GM12872 (cell line): ENCODE results near the gene GTSE1.

ENCODE experiments used
- CTCF ChIP-seq: IDR thresholded peaks from 3 replicates; pipeline ENCODE4 v1.5.1; 2011; ENCODE audit warnings: low read depth, mild to moderate bottlenecking, low read length, moderate library complexity; ENCODE audit not compliant: insufficient read depth

The GTSE1 gene

GRCh38 chr22:46357711-46358520 lies 61.2 kb downstream of the GTSE1 start:
- TF ChIP-seq CTCF: no peak

DNA sequence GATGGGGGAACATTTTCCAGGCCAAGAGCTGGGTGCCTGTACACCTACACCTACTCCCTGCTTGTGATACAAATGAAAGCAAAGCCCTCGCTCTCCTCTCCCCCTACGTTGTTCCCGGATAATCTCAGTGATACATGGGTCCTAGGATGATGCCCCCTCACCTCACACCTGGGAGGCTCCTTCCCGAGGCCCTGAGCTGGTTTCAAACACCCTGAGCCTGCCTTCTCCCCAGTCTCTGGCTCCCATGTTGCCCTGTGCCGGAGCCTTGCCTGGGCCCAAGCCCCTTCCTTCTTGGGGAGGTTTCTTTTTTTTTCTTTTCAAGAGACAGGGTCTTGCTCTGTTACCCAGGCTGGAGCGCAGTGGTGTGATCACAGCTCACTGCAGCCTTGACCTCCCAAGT lies 62.1 kb downstream of the GTSE1 start:
- TF ChIP-seq CTCF: no peak

- TF ChIP-seq CTCF: no peak
Observed at GRCh38 chr22:46359362-46359761, 62.7 kb downstream of the GTSE1 start.

- TF ChIP-seq CTCF: no peak
Observed at GRCh38 chr22:46360097-46360496, 63.4 kb downstream of the GTSE1 start.

DNA sequence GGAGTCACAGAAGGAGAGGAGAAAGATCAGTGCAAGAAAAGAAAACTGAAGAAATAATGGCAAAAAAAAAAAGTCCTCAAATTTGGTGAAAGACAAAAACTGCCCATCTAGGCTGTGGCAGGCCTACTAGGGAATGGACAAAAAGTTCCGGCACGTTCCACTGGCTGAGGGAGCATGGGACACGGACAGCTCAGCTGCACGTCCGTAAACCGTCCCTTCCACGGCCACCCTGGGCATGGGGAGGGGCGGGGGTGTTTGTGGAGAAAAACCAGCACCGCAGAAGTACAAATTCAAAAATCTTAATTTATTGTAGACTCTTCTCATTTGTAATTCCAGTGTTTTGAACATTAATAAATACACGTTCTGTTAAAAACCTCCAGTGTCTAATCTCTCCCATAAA lies 64.2 kb downstream of the GTSE1 start:
- no peak for TF ChIP-seq CTCF

DNA sequence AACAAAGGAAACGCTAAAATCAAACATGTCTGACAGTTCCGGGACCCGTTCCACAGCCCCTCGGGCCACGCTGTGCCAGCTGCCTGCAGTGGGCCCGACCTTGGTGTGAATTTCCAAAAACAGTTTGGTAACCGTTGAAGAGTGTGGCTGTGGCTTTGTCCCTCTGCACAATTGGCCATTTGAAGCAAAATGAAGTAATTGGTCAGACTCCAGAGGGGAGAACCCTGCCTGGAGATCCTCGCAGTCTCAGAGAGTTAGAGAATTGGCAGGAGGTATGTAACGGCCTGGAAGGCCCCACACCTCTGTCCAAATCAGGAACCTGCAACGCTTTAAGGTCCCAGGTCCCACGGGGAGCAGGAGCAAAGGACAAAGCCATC lies 65.1 kb downstream of the GTSE1 start:
- TF ChIP-seq CTCF: no peak

DNA sequence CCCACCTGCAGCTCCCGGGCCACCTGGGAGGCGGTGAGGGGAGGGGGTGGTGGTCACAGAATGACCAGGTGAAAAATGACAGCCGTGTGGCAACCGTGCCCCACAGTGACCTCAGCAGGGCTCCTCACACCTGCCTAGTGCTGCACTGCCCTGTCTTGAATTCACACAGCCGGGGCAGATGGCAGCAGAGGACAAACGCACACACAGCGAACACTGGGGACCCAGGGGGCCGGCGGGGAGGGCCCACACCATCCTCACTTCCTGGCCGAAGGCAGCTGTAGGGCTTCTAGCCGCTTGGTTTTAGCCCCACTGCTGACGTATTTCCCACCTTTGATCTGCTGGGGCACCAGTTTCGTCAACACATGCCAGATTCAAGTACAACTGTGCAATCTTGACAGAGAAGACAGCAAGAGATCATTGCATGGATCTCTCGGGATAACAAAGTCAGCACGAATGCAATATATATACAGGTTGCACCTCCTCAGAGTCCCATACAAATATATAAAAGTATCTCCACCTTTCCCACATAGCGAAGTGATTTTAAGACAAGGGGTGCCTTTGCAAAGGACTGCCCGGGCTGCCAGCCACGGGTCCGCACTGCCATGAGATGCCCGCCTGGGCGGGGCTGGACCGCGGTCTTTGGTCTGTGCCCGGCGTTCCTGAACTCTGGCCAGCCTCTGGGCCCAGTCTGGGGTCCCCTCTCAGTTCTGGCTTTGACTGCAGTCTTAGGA lies 65.7 kb downstream of the GTSE1 start:
- no peak for TF ChIP-seq CTCF
